Loucy (cell line): ENCODE results near the gene OR2V1.

Experiments used
- H2AFZ ChIP-seq: fragments of 200-600 bp; sonication (generic); 2 replicates; pipeline ENCODE4 v1.6.0; 2016; ENCODE audit warnings: antibody characterized with exemption, mild to moderate bottlenecking, low read length, moderate library complexity
- H3F3A ChIP-seq: fragments of 200-600 bp; 2 replicates; pipeline ENCODE4 v1.6.0; 2016; ENCODE audit warnings: antibody characterized with exemption, low read depth, mild to moderate bottlenecking
- H3K27me3 ChIP-seq: fragments of 200-600 bp; sonication (generic); 2 replicates; pipeline ENCODE4 v1.6.1; 2014; ENCODE audit warnings: low read length, mild to moderate bottlenecking; ENCODE audit not compliant: insufficient read depth, poor library complexity, severe bottlenecking
- H3K36me3 ChIP-seq: fragments of 200-600 bp; sonication (generic); 2 replicates; pipeline ENCODE4 v1.6.1; 2016; ENCODE audit warnings: low read length; ENCODE audit not compliant: insufficient read depth
- H3K4me1 ChIP-seq: fragments of 200-600 bp; sonication (generic); 2 replicates; pipeline ENCODE4 v1.5.1; 2014; ENCODE audit warnings: low read length, mild to moderate bottlenecking; ENCODE audit not compliant: insufficient read depth, poor library complexity, severe bottlenecking
- H3K4me2 ChIP-seq: fragments of 200-600 bp; sonication (generic); 2 replicates; pipeline ENCODE4 v1.6.0; 2014; ENCODE audit warnings: antibody characterized with exemption, low read length, low read depth, mild to moderate bottlenecking; ENCODE audit not compliant: poor library complexity, severe bottlenecking
- H3K4me3 ChIP-seq: fragments of 200-600 bp; sonication (generic); 2 replicates; pipeline ENCODE4 v1.5.1; 2014; ENCODE audit warnings: low read length, mild to moderate bottlenecking, mixed read lengths; ENCODE audit not compliant: poor library complexity, severe bottlenecking
- H3K79me2 ChIP-seq: fragments of 200-600 bp; sonication (generic); 2 replicates; pipeline ENCODE4 v1.6.1; 2014; ENCODE audit warnings: low read length; ENCODE audit not compliant: insufficient read depth
- H3K9ac ChIP-seq: fragments of 200-600 bp; sonication (generic); 2 replicates; pipeline ENCODE4 v1.6.0; 2014; ENCODE audit warnings: mild to moderate bottlenecking, low read depth, low read length, moderate library complexity; ENCODE audit not compliant: poor library complexity, severe bottlenecking
- H3K9me2 ChIP-seq: fragments of 200-600 bp; sonication (generic); replicated peaks from 2 replicates; pipeline ENCODE4 v1.6.1; 2016; ENCODE audit warnings: low read depth, low read length, mixed read lengths
- H3K9me3 ChIP-seq: fragments of 200-600 bp; sonication (generic); 2 replicates; pipeline ENCODE4 v1.6.1; 2014; ENCODE audit warnings: mild to moderate bottlenecking, antibody characterized with exemption, low read length, low read depth; ENCODE audit not compliant: insufficient read depth
- H4K20me1 ChIP-seq: fragments of 200-600 bp; sonication (generic); 2 replicates; pipeline ENCODE4 v1.6.0; 2014; ENCODE audit warnings: antibody characterized with exemption, low read length, mild to moderate bottlenecking; ENCODE audit not compliant: insufficient read depth, poor library complexity, severe bottlenecking
- EZH2phosphoT487 ChIP-seq: fragments of 200-600 bp; IDR thresholded peaks from 2 replicates; pipeline ENCODE4 v1.6.1; 2018; ENCODE audit warnings: antibody characterized with exemption, mild to moderate bottlenecking, moderate library complexity, borderline replicate concordance
- TF ChIP-seq, protein P1 (sequence below): fragments of 200-600 bp; sonication (generic); conservative IDR thresholded peaks from 2 replicates; pipeline ENCODE4 v1.5.1; 2014; ENCODE audit warnings: mild to moderate bottlenecking, antibody characterized with exemption, low read length

Gene OR2V1

DNA sequence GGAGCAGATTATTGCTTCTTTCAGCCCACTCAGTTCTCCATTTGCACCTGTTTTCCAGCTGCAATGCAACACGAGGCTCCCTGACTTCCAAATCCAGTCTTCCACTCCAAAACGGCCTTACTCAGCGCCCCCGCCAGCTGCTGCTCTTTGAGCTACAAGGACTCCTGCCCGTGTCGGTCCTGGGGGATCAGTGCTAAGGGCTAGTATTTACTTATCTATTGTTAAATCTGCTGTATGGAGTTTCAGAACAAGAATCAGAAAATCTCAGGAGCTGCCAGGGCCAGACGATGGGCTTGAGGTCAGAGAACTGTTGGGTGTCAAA, 44.1 kb downstream of the OR2V1 start:
- Histone ChIP-seq H4K20me1 (no peaks in the 10 kb centered on the region), H3K4me2 (no peak overlapping the region), H3K79me2 (no peaks in the 10 kb centered on the region), H3K36me3 (no peaks in the 10 kb centered on the region), H3K27me3 (no peaks in the 10 kb centered on the region), H3K9me3 (no peaks in the 10 kb centered on the region), H3K9ac (no peak overlapping the region), H3K4me1 (no peaks in the 10 kb centered on the region), H2AFZ (no peak overlapping the region), H3K9me2 (no peaks in the 10 kb centered on the region), H3K4me3 (no peak overlapping the region), H3F3A (no peaks in the 10 kb centered on the region)
- no peak for TF ChIP-seq EZH2phosphoT487
- TF ChIP-seq, protein P1, sequence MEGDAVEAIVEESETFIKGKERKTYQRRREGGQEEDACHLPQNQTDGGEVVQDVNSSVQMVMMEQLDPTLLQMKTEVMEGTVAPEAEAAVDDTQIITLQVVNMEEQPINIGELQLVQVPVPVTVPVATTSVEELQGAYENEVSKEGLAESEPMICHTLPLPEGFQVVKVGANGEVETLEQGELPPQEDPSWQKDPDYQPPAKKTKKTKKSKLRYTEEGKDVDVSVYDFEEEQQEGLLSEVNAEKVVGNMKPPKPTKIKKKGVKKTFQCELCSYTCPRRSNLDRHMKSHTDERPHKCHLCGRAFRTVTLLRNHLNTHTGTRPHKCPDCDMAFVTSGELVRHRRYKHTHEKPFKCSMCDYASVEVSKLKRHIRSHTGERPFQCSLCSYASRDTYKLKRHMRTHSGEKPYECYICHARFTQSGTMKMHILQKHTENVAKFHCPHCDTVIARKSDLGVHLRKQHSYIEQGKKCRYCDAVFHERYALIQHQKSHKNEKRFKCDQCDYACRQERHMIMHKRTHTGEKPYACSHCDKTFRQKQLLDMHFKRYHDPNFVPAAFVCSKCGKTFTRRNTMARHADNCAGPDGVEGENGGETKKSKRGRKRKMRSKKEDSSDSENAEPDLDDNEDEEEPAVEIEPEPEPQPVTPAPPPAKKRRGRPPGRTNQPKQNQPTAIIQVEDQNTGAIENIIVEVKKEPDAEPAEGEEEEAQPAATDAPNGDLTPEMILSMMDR: no peak

DNA sequence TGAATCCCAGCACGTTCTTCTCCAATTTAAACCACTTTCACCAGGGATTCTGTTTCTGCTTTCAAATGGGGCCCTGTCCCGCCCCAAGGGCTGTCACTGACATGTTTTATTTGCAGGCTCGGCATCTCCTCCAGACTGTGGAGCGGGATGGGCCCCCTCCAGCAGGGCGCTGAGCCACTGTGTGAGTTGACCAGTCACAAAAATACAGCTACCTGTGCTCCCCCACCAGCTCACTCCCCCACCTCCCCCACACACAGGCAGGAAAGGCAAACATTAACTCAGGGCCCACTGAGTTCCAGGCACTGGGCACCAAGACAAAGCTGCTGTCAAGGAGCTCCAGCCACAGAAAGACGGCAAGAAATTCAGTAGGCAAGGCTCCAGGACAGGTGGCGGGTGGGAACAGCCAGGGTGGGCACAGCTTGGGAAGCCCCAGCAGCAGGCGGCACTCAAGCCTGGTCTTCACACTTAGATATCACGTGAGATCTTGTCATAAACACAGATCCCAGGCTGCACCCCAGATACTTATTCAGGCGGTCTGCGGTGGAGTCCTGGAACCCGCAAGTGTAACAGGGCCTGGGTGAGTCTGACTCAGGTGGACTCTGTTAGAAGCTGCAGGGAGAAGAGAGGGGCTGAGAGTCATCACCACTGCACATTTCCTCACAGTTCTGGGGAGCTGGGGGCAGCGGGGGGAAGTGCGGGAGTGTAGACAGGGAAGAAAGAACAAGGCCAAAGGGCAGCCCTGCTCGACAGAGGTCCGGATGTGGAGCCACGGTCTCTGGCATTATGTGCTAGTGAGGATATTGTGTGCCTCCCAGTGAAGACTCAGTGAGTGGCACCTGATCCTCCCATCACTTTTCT, 44.7 kb downstream of the OR2V1 start:
- TF ChIP-seq, protein P1: no peak
- TF ChIP-seq EZH2phosphoT487: no peak
- Histone ChIP-seq H3K36me3 (no peaks in the 10 kb centered on the region), H4K20me1 (no peaks in the 10 kb centered on the region), H3K4me3 (no peak overlapping the region), H2AFZ (no peak overlapping the region), H3F3A (no peaks in the 10 kb centered on the region), H3K4me1 (no peaks in the 10 kb centered on the region), H3K9me2 (no peaks in the 10 kb centered on the region), H3K9ac (no peak overlapping the region), H3K4me2 (no peak overlapping the region), H3K79me2 (no peaks in the 10 kb centered on the region), H3K9me3 (no peaks in the 10 kb centered on the region), H3K27me3 (no peaks in the 10 kb centered on the region)

DNA sequence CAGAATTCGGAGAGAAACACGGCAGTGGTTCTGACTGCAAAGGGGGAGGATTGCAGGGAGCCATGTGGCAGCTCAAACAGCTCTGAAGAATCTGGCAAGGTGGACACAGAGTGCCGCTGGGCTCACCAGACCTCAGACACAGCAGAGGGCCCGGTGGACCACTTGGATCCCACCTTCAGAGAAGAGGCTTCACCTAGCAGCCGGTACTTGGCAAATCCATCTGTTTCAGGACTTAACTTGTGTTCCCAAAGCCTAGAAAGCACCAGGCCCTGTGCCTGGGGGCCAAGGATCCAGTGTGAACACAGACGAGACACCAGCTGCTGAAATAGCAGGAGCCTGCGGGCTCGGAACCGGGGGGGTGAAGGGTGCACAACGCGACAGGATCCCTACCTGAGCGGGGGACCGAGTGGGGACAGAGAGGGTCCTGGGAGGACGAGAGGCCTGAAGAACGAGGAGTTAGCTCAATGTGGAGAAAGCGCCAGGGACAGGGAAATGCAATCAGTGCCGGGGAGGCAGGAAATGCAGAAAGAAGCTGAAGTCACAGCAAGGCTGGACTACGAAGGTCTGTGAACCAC, 46.3 kb downstream of the OR2V1 start:
- no peak overlapping the region for H3K4me3 ChIP-seq
- H3K27me3 ChIP-seq: no peaks in the 10 kb centered on the region
- H3K4me2 ChIP-seq: no peak overlapping the region
- H4K20me1 ChIP-seq: no peaks in the 10 kb centered on the region
- H3F3A ChIP-seq: no peaks in the 10 kb centered on the region
- H2AFZ ChIP-seq: no peak overlapping the region
- H3K9ac ChIP-seq: no peak overlapping the region
- TF ChIP-seq, protein P1: no peak
- TF ChIP-seq EZH2phosphoT487: no peak
- H3K4me1 ChIP-seq: no peaks in the 10 kb centered on the region
- no peaks in the 10 kb centered on the region for H3K9me2 ChIP-seq
- H3K36me3 ChIP-seq: no peaks in the 10 kb centered on the region
- no peaks in the 10 kb centered on the region for H3K9me3 ChIP-seq
- no peaks in the 10 kb centered on the region for H3K79me2 ChIP-seq
